Peyer's patch (tissue), 4 donors: ENCODE results near the gene ATG4B. TPM values are rescaled to one million over a fixed set of nuclear protein-coding genes. Genes with fewer than 3 reads are reported as not detected.

ENCODE experiments used
- DNase-seq, 3 donors: peaks; one replicate each; pipeline ENCODE4 v3.0.0-alpha.2; 2017 to 2019
- H3K27ac ChIP-seq, 4 donors: fragments of 200-600 bp; sonication (generic); one replicate each; pipeline ENCODE4 v1.5.1; 2016 to 2019
- H3K27me3 ChIP-seq, 2 donors: fragments of 200-600 bp; sonication (generic); one replicate each; pipeline ENCODE4 v1.5.1; 2019
- H3K36me3 ChIP-seq, 3 donors: fragments of 200-600 bp; sonication (generic); one replicate each; pipeline ENCODE4 v1.5.1; 2016 to 2019
- H3K4me1 ChIP-seq, 4 donors: fragments of 200-600 bp; sonication (generic); one replicate each; pipeline ENCODE4 v1.5.1; 2016 to 2019
- H3K4me3 ChIP-seq, 4 donors: fragments of 200-600 bp; sonication (generic); 1 replicate in 3 of 4; 2 replicates in 1 of 4; pipeline ENCODE4 v1.5.1; 2016 to 2019; ENCODE audit warnings: mild to moderate bottlenecking in 1 of 4
- H3K9me3 ChIP-seq, 4 donors: fragments of 200-600 bp; sonication (generic); one replicate each; pipeline ENCODE4 v1.5.1; 2016 to 2019; ENCODE audit warnings: mild to moderate bottlenecking in 1 of 4
- POLR2A ChIP-seq, 2 donors: fragments of 450-650 bp; IDR thresholded peaks; one replicate each; pipeline ENCODE4 v1.5.1; 2017; ENCODE audit warnings: antibody characterized with exemption in 2 of 2, mild to moderate bottlenecking in 2 of 2, moderate library complexity in 2 of 2
- total RNA-seq, 4 donors: library from RNA; depleted of rRNA; stranded (reverse); fragments of >200 nt; gene quantifications; one replicate each; pipeline ENCODE4 v1.1.0, GENCODE V29; 2016
- TF ChIP-seq, protein P1 (sequence below), 6 experiments: fragments of 450-650 bp in 4 of 6; fragments of 200-600 bp in 2 of 6; sonication (generic) in 1 of 6; IDR thresholded peaks; one replicate each; pipeline ENCODE4 v1.5.1; 2017 to 2019; ENCODE audit warnings: antibody characterized with exemption in 6 of 6, mild to moderate bottlenecking in 3 of 6, moderate library complexity in 1 of 6

ATG4B gene
- total RNA-seq, 4 donors from 2014 or later, result 133 to 272 (median 259) TPM

DNA sequence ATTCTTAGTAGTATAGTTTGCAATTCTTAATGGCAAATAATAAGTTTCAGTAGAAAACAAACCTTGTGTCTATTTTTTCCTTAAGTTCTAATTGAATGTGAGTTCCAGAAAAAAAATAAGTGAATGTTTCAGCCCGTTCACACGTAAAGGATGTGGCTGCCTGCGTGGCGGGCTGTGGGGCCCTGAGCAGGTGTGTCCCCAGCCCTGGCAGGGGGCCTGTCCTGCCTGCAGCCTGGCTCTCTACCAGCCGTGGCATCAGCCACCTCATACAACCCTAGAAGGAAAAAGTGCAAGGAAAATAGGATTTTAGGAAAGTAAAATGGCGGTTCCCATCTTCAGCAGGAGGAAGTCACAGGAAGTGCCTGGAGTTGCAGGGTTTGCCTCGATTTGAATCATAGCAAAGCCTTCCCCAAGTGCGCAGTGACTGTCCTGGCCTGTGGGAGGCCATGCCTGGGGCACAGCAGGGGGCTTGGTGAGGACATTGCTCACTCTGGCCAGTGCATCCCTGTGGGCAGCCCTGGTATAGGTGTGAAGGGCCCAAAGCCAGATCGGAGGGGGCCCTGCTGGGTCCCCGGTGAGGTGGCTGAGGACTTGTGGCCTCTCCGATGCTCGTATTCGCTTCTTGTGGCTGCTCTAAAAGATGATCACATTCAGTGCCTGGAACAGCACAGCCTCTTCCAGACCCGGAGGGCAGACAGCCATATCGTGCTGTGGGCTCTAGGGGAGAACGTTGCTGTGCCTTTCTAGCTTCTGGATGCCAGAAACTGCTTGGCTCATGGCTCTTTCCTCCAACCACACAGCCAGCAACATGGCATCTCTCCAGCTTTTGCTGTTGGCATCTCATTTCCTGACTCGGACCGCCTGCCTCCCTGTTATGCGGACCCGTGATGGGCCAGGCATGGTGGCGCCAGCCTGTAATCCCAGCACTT lies 36.6 kb downstream of the ATG4B start:
- Histone ChIP-seq H3K4me1 (no peaks in the 10 kb centered on the region), H3K4me3 (no peak overlapping the region), H3K27ac (no peak overlapping the region), H3K36me3 (peaks cover 0 to 72% (median 0%) of the 10 kb centered on the region in 3 donors), H3K27me3 (no peaks in the 10 kb centered on the region), H3K9me3 (no peaks in the 10 kb centered on the region)
- no peak for TF ChIP-seq POLR2A (IDR thresholded peaks at IDR 0.05)
- TF ChIP-seq, protein P1, sequence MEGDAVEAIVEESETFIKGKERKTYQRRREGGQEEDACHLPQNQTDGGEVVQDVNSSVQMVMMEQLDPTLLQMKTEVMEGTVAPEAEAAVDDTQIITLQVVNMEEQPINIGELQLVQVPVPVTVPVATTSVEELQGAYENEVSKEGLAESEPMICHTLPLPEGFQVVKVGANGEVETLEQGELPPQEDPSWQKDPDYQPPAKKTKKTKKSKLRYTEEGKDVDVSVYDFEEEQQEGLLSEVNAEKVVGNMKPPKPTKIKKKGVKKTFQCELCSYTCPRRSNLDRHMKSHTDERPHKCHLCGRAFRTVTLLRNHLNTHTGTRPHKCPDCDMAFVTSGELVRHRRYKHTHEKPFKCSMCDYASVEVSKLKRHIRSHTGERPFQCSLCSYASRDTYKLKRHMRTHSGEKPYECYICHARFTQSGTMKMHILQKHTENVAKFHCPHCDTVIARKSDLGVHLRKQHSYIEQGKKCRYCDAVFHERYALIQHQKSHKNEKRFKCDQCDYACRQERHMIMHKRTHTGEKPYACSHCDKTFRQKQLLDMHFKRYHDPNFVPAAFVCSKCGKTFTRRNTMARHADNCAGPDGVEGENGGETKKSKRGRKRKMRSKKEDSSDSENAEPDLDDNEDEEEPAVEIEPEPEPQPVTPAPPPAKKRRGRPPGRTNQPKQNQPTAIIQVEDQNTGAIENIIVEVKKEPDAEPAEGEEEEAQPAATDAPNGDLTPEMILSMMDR (IDR thresholded peaks at IDR 0.05), result no peak
- no peak for DNase-seq

DNA sequence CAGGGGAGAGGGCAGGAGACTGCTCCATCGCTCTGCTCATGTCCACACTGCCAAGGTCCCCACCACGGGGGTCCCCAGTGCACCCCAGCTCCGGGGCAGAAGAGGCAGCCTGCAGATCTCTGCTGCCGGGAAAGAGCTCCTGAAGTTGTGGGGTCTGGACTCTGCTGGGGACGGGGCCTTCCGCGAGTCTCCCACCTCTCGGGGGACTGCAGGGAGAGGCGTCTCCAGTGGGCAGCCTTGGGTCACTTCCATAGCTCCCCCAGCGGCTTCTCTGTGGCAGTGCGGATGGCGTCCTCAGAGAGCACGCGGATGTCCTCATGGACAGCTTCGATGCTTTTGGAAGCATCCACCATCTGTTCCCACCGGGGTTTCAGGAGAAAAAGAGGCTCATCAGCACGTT lies 38.4 kb downstream of the ATG4B start:
- Histone ChIP-seq H3K9me3 (no peaks in the 10 kb centered on the region), H3K27me3 (no peaks in the 10 kb centered on the region), H3K36me3 (peaks cover 0 to 54% (median 0%) of the 10 kb centered on the region in 3 donors), H3K4me3 (no peak overlapping the region), H3K27ac (no peak overlapping the region), H3K4me1 (no peaks in the 10 kb centered on the region)
- no peak for DNase-seq
- TF ChIP-seq, protein P1 (IDR thresholded peaks at IDR 0.05), result no peak
- no peak for TF ChIP-seq POLR2A (IDR thresholded peaks at IDR 0.05)

DNA sequence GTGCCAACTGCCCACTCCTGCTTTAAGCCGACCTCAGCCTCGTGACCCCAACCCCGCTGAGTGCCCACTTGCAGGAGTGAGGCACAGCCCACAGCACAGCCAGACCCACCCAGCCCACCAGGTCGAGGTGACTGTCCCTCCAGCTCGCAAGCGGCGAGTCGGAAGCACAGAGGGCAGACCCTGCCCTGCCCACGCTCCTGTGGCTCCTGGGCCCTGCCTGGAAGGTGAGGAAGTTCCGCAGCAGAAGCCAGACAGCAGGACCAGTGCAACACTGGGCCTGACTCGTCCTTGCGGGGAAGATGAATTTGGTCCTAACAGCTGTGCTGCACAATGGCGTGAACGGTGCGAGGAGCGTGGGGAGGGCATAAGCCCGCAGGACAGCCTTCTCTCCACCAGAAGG lies 39.2 kb downstream of the ATG4B start:
- Histone ChIP-seq H3K4me3 (no peak overlapping the region), H3K27me3 (no peaks in the 10 kb centered on the region), H3K27ac (no peak overlapping the region), H3K4me1 (no peaks in the 10 kb centered on the region), H3K36me3 (peaks cover 0 to 52% (median 0%) of the 10 kb centered on the region in 3 donors), H3K9me3 (no peaks in the 10 kb centered on the region)
- no peak for TF ChIP-seq POLR2A (IDR thresholded peaks at IDR 0.05)
- TF ChIP-seq, protein P1 (IDR thresholded peaks at IDR 0.05), result no peak
- DNase-seq, result no peak

DNA sequence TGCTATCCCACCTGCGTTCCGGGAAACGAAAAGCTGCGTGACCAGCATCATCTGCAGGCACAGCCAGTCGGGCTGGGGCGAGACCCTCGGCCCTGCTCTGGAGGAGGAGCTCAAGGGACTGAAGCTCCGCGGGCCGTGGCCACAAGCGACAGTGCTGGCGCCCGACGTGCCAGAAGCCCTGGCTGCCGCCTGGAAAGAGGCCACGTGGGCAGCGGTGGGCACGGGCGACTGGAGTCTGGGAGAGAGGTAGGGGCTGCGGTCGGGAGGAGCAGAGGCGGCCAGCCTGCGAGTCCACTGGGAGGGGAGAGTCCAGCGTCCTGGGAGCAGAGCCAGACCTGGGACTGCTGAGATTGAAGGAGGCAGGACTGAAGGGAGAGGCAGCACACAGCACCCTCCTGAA lies 39.9 kb downstream of the ATG4B start:
- Histone ChIP-seq H3K4me3 (no peak overlapping the region), H3K36me3 (peaks cover 0 to 49% (median 0%) of the 10 kb centered on the region in 3 donors), H3K27ac (no peak overlapping the region), H3K9me3 (no peaks in the 10 kb centered on the region), H3K4me1 (no peaks in the 10 kb centered on the region), H3K27me3 (no peaks in the 10 kb centered on the region)
- TF ChIP-seq, protein P1 (IDR thresholded peaks at IDR 0.05), result no peak
- no peak for TF ChIP-seq POLR2A (IDR thresholded peaks at IDR 0.05)
- DNase-seq, result no peak

DNA sequence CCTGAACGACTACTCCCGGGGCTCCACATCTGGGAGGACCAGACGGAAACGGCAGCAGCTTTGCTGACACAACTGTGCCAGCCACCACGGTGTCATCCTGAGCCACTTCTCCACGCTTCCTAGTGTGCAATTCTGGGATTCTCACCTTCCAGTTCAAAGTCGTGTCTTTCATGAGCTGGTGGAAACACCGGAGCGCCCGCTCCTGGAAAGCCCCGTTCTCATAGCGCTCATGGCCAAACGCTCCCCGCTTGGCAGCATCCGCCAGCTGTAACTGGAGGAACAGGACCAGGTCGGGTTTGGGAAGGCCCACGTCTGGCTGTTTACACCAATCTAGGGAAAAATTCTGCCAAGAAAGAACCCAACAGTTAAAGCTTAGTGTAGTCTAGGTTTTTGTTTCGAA lies 40.8 kb downstream of the ATG4B start:
- TF ChIP-seq, protein P1 (IDR thresholded peaks at IDR 0.05), result no peak
- no peak for TF ChIP-seq POLR2A (IDR thresholded peaks at IDR 0.05)
- Histone ChIP-seq H3K4me3 (no peak overlapping the region), H3K27me3 (no peaks in the 10 kb centered on the region), H3K36me3 (peaks cover 0 to 40% (median 0%) of the 10 kb centered on the region in 3 donors), H3K27ac (no peak overlapping the region), H3K4me1 (no peaks in the 10 kb centered on the region), H3K9me3 (no peaks in the 10 kb centered on the region)
- DNase-seq, result no peak
